Stimulated activated CD8-positive, alpha-beta memory T cell treated with anti-CD3 and anti-CD28 coated beads, Interleukin-15, amount 100 ng/mL, for 1 hour (primary cell): ENCODE results near the gene PRKAG2.
"Not testable (repeated sequence)": the region's sequence is repeated elsewhere in the genome, so short reads cannot be mapped to it uniquely, and the experiment has no call there.

ENCODE experiments used
- DNase-seq: peaks from one replicate; pipeline ENCODE4 v3.0.0-alpha.2; 2020; ENCODE audit warnings: low read depth

The PRKAG2 gene

GRCh38 chr7:151786241-151786640 lies 90.7 kb downstream of the PRKAG2 start:
- DNase-seq = no peak

GRCh38 chr7:151785681-151785965 lies 91.3 kb downstream of the PRKAG2 start:
- no peak for DNase-seq

- no peak for DNase-seq
Measured at GRCh38 chr7:151784853-151785680, 91.8 kb downstream of the PRKAG2 start.

GRCh38 chr7:151783958-151784575 lies 92.8 kb downstream of the PRKAG2 start:
- DNase-seq = no peak

- DNase-seq = peak; percentile 43
Measured at GRCh38 chr7:151782598-151783448, 94.1 kb downstream of the PRKAG2 start.

GRCh38 chr7:151782256-151782597 lies 94.7 kb downstream of the PRKAG2 start:
- not testable (repeated sequence) for DNase-seq

GRCh38 chr7:151781161-151781845 lies 95.6 kb downstream of the PRKAG2 start:
- DNase-seq = no peak

GRCh38 chr7:151780631-151781030 lies 96.3 kb downstream of the PRKAG2 start:
- DNase-seq = no peak

GRCh38 chr7:151779678-151780077 lies 97.2 kb downstream of the PRKAG2 start:
- DNase-seq = no peak

GRCh38 chr7:151779255-151779654 lies 97.7 kb downstream of the PRKAG2 start:
- DNase-seq = no peak

- no peak for DNase-seq
Measured at GRCh38 chr7:151777908-151778670, 98.8 kb downstream of the PRKAG2 start.

- DNase-seq = no peak
Measured at GRCh38 chr7:151777495-151777880, 99.4 kb downstream of the PRKAG2 start.

- DNase-seq = no peak
Measured at GRCh38 chr7:151776876-151777494, 99.9 kb downstream of the PRKAG2 start.

- no peak for DNase-seq
Measured at GRCh38 chr7:151776446-151776845, 100.5 kb downstream of the PRKAG2 start.

- no peak for DNase-seq
Measured at GRCh38 chr7:151775547-151776443, 101.1 kb downstream of the PRKAG2 start.

GRCh38 chr7:151774951-151775350 lies 102.0 kb downstream of the PRKAG2 start:
- no peak for DNase-seq

GRCh38 chr7:151773797-151774196 lies 103.1 kb downstream of the PRKAG2 start:
- DNase-seq = no peak

GRCh38 chr7:151770232-151770631 lies 106.7 kb downstream of the PRKAG2 start:
- no peak for DNase-seq

- DNase-seq = no peak
Measured at GRCh38 chr7:151769188-151769821, 107.6 kb downstream of the PRKAG2 start.

GRCh38 chr7:151768805-151769187 lies 108.1 kb downstream of the PRKAG2 start:
- no peak for DNase-seq
